ENCODE data around the gene ZIC4. TPM values are rescaled to one million over a fixed set of nuclear protein-coding genes. Genes with fewer than 3 reads are reported as not detected.

The ZIC4 gene
- total RNA-seq, 2 donors from 2014 or later: not detected

GRCh38 chr3:147368151-147368550 lies 38.2 kb downstream of the ZIC4 start:
- no peak for DNase-seq
- no peak for TF ChIP-seq CTCF (IDR thresholded peaks at IDR 0.05)
- peaks cover 57% of the 10 kb centered on the region for H3K27me3 ChIP-seq
- H3K9me3 ChIP-seq: no peaks in the 10 kb centered on the region
- H3K36me3 ChIP-seq: no peaks in the 10 kb centered on the region
- intact Hi-C loops (cut with DNase I): no loop called here
- H3K9ac ChIP-seq (ENCODE audit: low read depth in 2 of 2, low read length in 2 of 2): no peak overlapping the region
- H3K4me1 ChIP-seq: no peaks in the 10 kb centered on the region
- no peak overlapping the region for H3K4me3 ChIP-seq
- H3K27ac ChIP-seq: no peak overlapping the region

GRCh38 chr3:147367676-147368075 lies 38.7 kb downstream of the ZIC4 start:
- TF ChIP-seq CTCF (IDR thresholded peaks at IDR 0.05): no peak
- Histone ChIP-seq H3K27me3 (peaks cover 52% of the 10 kb centered on the region), H3K9me3 (no peaks in the 10 kb centered on the region), H3K9ac (ENCODE audit: low read depth in 2 of 2, low read length in 2 of 2) (no peak overlapping the region), H3K36me3 (no peaks in the 10 kb centered on the region), H3K27ac (no peak overlapping the region), H3K4me3 (no peak overlapping the region), H3K4me1 (no peaks in the 10 kb centered on the region)
- intact Hi-C loops (cut with DNase I): no loop called here
- DNase-seq: no peak

- H3K36me3 ChIP-seq: no peaks in the 10 kb centered on the region
- no peak overlapping the region for H3K4me3 ChIP-seq
- no peak for DNase-seq
- no peaks in the 10 kb centered on the region for H3K4me1 ChIP-seq
- TF ChIP-seq CTCF (IDR thresholded peaks at IDR 0.05): no peak
- intact Hi-C loops (cut with DNase I): no loop called here
- no peak overlapping the region for H3K27ac ChIP-seq
- peaks cover 38% of the 10 kb centered on the region for H3K27me3 ChIP-seq
- no peaks in the 10 kb centered on the region for H3K9me3 ChIP-seq
- no peak overlapping the region for H3K9ac ChIP-seq (ENCODE audit: low read depth in 2 of 2, low read length in 2 of 2)
Observed at GRCh38 chr3:147365196-147366115, 40.9 kb downstream of the ZIC4 start.

- Histone ChIP-seq H3K4me1 (no peaks in the 10 kb centered on the region), H3K9ac (ENCODE audit: low read depth in 2 of 2, low read length in 2 of 2) (no peak overlapping the region), H3K27me3 (peaks cover 37% of the 10 kb centered on the region), H3K27ac (no peak overlapping the region), H3K9me3 (no peaks in the 10 kb centered on the region), H3K36me3 (no peaks in the 10 kb centered on the region), H3K4me3 (no peak overlapping the region)
- intact Hi-C loops (cut with DNase I): no loop called here
- DNase-seq: no peak
- TF ChIP-seq CTCF (IDR thresholded peaks at IDR 0.05): no peak
Observed at GRCh38 chr3:147364771-147365170, 41.6 kb downstream of the ZIC4 start.

- intact Hi-C loops (cut with DNase I): no loop called here
- Histone ChIP-seq H3K27me3 (peaks cover 50% of the 10 kb centered on the region), H3K36me3 (no peaks in the 10 kb centered on the region), H3K27ac (no peak overlapping the region), H3K9ac (ENCODE audit: low read depth in 2 of 2, low read length in 2 of 2) (no peak overlapping the region), H3K9me3 (no peaks in the 10 kb centered on the region), H3K4me1 (no peaks in the 10 kb centered on the region), H3K4me3 (no peak overlapping the region)
- peak; percentile 53 for DNase-seq
- TF ChIP-seq CTCF (IDR thresholded peaks at IDR 0.05): peak; percentile 52
Observed at GRCh38 chr3:147361454-147362420, 44.6 kb downstream of the ZIC4 start.

All from colonic mucosa (tissue), 4 donors.